Sigmoid colon (tissue), 4 donors: Measurements from ENCODE around the gene ARL14EP.

Source experiments
- EP300 ChIP-seq, 4 donors: sonication (generic); formaldehyde crosslinking; IDR thresholded peaks; one replicate each; pipeline ENCODE4 v1.6.1; 2017; ENCODE audit warnings: antibody characterized with exemption in 4 of 4
- POLR2A ChIP-seq, 2 donors: fragments of 450-650 bp; IDR thresholded peaks; one replicate each; pipeline ENCODE4 v1.6.1; 2016; ENCODE audit warnings: antibody characterized with exemption in 2 of 2, mild to moderate bottlenecking in 2 of 2, moderate library complexity in 2 of 2
- POLR2AphosphoS5 ChIP-seq, 4 donors: sonication (generic); formaldehyde crosslinking; IDR thresholded peaks; one replicate each; pipeline ENCODE4 v1.6.1; 2017; ENCODE audit warnings: antibody characterized with exemption in 4 of 4
- TF ChIP-seq, protein P1 (sequence below), 4 experiments: fragments of 450-650 bp in 3 of 4; fragments of 200-600 bp in 1 of 4; IDR thresholded peaks; one replicate each; pipeline ENCODE4 v1.5.1; 2016 to 2019; ENCODE audit warnings: antibody characterized with exemption in 4 of 4, mild to moderate bottlenecking in 3 of 4, moderate library complexity in 2 of 4

DNA sequence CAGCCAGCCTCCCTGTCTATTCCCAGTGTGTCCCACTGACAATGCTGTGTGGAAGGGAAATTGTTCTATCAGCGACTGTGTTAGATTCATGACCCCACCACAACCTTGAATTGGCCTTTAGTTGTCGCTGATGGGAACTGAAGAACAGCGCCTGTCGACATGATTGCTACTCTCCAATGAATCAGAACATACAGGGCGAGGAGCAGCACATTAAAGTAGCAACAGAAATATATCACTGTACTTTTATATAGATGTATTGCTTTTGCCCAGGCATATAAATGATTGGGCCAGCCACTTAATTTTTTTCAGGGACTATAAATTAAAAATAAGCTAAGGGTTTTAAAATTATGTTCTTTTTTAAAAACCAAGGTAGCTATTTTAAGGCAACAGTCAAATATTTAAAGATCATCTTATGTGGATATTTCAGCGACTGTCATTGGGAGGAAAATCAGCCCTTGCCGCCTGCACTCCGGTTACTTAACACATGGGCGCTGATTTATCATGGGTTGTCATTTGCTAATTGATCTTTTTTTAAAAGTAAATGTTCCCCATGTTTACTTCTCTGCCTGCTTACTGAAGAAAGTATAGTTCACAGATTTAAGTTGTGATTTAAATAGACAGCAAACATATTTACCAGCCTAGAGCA lies 42.1 kb downstream of the ARL14EP start:
- TF ChIP-seq POLR2A (IDR thresholded peaks at IDR 0.05) (no peak), POLR2AphosphoS5 (IDR thresholded peaks at IDR 0.05) (no peak), EP300 (IDR thresholded peaks at IDR 0.05) (no peak)
- TF ChIP-seq, protein P1, sequence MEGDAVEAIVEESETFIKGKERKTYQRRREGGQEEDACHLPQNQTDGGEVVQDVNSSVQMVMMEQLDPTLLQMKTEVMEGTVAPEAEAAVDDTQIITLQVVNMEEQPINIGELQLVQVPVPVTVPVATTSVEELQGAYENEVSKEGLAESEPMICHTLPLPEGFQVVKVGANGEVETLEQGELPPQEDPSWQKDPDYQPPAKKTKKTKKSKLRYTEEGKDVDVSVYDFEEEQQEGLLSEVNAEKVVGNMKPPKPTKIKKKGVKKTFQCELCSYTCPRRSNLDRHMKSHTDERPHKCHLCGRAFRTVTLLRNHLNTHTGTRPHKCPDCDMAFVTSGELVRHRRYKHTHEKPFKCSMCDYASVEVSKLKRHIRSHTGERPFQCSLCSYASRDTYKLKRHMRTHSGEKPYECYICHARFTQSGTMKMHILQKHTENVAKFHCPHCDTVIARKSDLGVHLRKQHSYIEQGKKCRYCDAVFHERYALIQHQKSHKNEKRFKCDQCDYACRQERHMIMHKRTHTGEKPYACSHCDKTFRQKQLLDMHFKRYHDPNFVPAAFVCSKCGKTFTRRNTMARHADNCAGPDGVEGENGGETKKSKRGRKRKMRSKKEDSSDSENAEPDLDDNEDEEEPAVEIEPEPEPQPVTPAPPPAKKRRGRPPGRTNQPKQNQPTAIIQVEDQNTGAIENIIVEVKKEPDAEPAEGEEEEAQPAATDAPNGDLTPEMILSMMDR (IDR thresholded peaks at IDR 0.05): no peak
